PC-3 (cell line): ENCODE data around the gene PEX14.

ENCODE experiments used
- EZH2 ChIP-seq: fragments of 300-600 bp; sonication (generic); IDR thresholded peaks from one replicate; pipeline ENCODE4 v1.6.1; 2017; ENCODE audit warnings: antibody characterized with exemption, mild to moderate bottlenecking, low read length; ENCODE audit not compliant: unreplicated experiment
- EZH2phosphoT487 ChIP-seq: fragments of 300-600 bp; sonication (generic); IDR thresholded peaks from 2 replicates; pipeline ENCODE4 v1.6.1; 2018; ENCODE audit warnings: mild to moderate bottlenecking, antibody characterized with exemption, low read length, borderline replicate concordance
- TF ChIP-seq, protein P1 (sequence below): fragments of 300-600 bp; sonication (generic); conservative IDR thresholded peaks from 2 replicates; pipeline ENCODE4 v1.5.1; 2017; ENCODE audit warnings: antibody characterized with exemption, low read depth, mild to moderate bottlenecking, low read length

DNA sequence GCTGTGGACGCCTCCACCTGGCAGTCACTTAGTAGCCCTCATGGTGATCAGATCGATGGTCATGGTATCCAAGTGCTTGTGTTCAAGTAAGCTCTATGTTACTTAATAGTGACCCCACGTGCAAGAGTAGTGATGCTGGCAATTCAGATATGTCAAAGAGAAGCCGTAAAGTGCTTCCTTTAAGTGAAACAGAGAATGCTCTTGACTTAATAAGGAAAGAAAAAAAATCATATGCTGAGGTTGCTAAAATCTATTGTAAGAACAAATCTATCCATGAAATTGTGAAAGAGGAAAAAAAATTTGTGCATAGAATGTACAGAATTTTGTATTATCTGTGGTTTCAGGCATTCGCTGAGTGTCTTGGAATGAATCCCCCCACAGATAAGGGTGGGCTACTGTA is 113.9 kb downstream of the PEX14 start:
- TF ChIP-seq, protein P1, sequence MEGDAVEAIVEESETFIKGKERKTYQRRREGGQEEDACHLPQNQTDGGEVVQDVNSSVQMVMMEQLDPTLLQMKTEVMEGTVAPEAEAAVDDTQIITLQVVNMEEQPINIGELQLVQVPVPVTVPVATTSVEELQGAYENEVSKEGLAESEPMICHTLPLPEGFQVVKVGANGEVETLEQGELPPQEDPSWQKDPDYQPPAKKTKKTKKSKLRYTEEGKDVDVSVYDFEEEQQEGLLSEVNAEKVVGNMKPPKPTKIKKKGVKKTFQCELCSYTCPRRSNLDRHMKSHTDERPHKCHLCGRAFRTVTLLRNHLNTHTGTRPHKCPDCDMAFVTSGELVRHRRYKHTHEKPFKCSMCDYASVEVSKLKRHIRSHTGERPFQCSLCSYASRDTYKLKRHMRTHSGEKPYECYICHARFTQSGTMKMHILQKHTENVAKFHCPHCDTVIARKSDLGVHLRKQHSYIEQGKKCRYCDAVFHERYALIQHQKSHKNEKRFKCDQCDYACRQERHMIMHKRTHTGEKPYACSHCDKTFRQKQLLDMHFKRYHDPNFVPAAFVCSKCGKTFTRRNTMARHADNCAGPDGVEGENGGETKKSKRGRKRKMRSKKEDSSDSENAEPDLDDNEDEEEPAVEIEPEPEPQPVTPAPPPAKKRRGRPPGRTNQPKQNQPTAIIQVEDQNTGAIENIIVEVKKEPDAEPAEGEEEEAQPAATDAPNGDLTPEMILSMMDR: no peak
- TF ChIP-seq EZH2 (no peak), EZH2phosphoT487 (no peak)
